GF-D8 (cell line): Measurements from ENCODE around the gene NSD1.
"Not testable (repeated sequence)": the region's sequence is repeated elsewhere in the genome, so short reads cannot be mapped to it uniquely, and the experiment has no call there.

ENCODE experiments used
- DNase-seq: peaks from one replicate; lab custom pipeline; 2025; lab: John Stamatoyannopoulos, UW

The NSD1 gene

GRCh38 chr5:177126771-177127170, 6.8 kb upstream of the NSD1 start:
- DNase-seq: no peak

DNA sequence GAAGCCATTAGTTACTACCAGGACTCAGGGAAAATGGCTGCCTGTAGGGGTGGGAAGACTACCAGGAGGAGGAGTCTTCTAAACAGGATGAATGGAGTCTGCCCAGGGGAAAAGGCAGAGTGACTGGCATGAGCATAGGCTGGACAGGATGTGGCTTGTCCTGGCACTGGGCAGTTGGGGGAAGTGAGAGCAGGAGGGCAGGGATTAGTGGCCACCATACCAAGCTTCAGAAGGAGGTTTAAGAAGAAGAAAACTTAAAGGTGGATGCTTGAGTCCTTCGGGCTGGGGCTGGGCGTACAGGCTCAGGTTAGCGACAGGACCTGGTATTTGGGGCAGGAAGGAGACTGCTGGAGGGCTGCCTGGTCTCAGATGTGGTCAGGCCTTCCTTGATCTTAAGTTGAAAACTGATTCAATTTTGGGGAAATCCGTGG, 5.0 kb upstream of the NSD1 start:
- DNase-seq: no peak

- no peak for DNase-seq
Observed at GRCh38 chr5:177130211-177131018, 3.2 kb upstream of the NSD1 start.

DNA sequence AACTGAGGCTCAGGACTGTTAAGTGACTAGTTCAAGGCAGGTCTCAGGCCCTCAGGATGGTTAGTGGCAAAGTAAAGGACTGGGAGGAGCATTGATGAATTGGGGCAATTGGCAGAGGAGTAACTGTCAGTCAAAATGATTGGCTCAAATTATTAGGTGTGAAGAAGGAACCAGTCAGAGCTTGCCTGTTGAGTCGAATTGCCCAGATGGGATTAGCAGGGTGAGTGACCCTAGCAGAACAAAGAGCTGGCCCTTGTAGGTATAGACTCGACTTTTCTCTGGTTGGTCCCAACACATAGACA, 2.6 kb upstream of the NSD1 start:
- no peak for DNase-seq

DNA sequence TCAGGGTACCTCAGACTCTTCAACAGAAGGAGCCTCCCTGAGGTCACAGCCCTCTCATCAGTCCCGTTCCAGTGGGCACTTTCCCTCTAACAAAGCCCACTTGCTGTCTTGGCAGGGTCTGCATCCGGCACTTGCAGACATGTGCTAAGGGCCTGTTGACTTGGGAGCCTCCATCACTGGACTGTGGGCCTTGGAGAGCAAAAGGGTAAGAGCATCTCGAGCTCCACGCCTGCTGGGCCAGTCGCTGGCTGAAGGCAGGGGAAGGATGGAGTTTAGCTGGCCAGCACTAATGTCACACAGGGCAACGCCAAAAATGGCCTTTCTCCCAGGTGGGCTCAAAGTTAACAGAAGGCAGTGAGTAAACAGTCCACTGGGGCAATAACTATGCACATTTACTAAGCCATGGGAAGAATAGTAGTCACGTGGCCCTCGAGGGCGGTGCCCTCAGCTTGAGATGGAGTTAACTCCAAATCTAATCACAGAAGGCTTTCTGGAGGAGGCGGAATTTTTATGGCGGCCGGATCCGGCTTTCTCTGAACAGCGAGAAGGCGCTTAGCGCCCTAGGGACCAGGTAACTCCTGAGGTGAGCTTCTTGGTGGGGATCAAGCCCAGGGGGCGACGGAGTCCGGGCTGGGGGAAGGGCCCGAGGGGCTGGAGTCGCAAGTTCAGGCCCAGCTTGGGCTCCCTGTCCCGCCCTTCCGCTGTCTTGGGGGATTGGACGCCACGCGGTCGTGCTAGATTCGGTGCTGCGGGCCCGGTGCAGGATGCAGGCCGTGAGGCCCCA, 2.0 kb upstream of the NSD1 start:
- no peak for DNase-seq

DNA sequence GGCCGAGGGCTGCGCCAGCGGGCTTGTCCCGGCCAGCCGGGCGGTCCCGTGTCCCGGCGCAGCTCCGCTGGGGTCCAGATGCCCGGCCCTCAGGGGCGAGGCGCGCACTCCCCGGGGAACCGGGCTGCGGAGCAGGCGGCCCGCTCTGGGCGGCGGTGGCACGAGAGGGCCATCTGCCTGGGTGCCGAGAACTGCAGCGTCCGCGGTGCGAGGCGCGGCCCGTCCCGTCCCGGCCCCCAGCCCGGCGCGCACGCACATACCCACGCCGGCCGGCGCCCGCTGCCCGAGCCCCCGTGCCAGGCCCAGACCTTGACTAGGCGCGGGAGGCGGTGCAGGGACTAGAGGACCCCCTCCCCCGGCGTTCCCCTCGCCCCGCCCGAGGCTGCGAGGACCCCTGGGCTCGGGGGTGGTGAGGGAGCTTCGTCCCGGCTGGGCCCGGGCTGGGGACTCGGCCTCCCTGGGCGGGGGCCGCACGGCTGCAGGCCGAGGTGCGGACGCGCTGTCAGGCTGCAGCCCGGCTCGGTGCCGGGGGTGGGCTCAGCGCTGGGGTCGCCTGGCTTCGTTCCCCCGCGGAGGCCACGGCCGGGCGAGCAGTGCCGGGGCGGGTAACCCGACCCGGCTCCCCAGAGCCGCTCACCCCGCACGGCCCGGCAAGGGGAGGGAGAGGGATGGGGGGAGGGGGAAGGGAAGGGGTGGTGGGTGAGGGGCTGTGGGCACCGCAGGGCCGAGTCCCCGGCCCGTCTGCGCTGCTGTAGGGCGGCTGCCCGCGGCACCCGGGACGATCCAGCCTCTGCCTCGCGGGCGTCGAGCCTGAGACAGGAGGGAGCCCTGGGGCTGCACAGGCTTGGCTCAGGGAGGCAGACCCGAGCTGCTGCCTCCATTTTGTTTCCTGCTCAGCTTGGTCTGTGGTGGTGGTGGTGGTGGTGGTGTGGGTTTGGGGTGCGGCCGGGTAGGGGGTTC, 1.2 kb upstream of the NSD1 start:
- DNase-seq: no peak

GRCh38 chr5:177133853-177134696, 502 bp downstream of the NSD1 start:
- no peak for DNase-seq

- DNase-seq: no peak
Observed at GRCh38 chr5:177134697-177135225, 1.2 kb downstream of the NSD1 start.

DNA sequence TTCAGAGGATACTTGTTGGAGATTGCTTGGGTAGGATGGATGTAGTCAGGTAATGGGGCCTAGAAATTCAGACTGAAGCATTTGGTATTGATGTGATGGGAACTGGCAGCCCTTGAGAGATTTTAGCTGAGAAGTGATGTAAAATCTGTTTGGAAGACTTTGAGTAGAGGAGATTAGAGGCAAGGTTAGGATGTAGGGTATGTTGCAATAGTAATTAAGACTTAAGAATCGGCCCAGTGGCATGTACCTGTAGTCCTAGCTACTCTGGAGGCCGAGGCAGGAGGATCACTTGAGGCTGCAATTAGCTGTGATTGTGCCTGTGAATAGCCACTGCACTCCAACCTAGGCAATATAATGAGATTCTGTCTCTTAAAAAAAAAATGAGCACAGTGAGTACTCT, 6.7 kb downstream of the NSD1 start:
- DNase-seq: no peak

DNA sequence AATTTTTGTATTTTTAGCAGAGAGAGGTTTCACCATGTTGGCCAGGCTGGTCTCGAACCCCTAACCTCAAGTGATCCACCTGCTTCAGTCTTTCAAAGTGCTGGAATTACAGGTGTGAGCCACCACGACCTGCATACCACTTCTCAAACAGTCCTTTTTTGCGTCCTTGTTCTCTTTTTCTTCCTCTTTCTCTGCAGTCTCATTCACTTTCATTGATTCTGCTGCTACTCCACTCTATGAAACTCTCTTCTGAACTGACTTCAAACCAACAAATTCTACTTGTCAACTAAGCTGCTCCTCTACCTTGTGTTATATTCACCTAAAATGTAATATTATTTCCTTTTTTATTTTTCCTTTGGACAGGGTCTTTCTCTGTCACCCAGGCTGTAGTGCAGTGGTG, 7.9 kb downstream of the NSD1 start:
- DNase-seq: no peak

GRCh38 chr5:177142098-177142611, 8.6 kb downstream of the NSD1 start:
- DNase-seq: no peak

- no peak for DNase-seq
Observed at GRCh38 chr5:177142778-177143177, 9.2 kb downstream of the NSD1 start.

DNA sequence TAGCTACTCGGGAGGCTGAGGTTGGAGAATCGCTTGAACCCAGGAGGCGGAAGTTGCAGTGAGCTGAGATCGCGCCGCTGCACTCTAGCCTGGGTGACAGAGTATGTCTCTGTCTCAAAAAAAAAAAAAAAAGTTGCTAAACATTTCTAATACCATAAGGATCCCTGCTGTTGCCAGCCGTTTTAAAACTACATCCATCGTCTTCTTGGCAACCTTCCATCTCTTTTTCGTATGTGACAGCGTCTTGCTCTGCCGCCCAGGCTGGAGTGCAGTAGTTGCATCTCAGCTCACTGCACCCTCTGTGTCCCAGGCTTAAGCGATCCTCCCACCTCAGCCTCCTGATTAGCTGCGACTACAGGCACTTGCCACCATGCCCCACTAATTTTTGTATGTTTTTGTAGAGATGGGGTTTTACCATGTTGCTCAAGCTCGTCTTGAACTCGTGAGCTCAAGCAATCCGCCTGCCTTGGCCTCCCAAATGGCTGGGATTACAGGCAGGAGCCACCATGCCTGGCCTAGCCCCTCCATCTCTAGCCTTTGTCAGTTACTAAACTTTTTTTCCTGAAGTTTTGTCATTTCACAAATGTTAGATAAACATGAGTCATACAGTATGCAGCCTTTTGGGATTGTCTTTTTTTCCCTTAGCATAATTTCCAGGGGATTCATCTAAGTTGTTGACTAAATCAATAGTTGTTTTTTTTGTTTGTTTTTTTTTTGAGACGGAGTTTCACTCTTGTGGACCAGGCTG, 13.5 kb downstream of the NSD1 start:
- no peak for DNase-seq

DNA sequence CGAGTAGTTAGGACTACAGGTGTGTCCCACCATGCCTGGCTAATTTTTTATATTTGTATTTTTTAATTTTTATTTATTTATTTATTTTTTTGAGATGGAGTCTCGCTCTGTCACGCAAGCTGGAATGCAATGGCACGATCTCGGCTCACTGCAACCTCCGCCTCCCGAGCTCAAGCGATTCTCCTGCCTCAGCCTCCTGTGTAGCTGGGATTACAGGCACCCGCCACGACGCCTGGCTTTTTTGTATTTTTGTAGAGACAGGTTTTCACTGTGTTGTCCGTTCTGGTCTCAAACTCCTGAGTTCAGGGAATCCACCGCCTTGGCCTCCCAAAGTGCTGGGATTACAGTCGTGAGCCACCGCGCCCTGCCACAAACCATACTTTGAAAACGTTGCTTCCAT, 16.5 kb downstream of the NSD1 start:
- DNase-seq: not testable (repeated sequence)

GRCh38 chr5:177154003-177154643, 20.6 kb downstream of the NSD1 start:
- no peak for DNase-seq

DNA sequence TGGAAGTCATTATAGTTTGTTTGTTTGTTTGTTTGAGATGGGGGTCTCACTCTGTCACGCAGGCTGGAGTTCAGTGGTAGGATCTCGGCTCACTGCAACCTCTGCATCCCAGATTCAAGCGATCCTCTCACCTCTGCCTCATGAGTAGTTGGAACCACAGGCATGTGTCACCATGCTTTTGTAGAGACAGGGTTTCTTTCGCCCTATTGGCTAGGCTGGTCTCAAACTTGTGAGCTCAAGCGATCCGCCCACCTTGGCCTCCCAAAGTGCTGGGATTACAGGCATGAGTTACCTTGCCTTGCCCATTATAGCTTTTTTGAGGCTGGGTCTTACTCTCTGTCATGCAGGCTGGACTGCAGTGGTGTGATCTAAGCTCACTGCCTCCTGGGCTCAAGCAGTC, 28.8 kb downstream of the NSD1 start:
- no peak for DNase-seq

- no peak for DNase-seq
Observed at GRCh38 chr5:177163500-177163899, 29.9 kb downstream of the NSD1 start.

DNA sequence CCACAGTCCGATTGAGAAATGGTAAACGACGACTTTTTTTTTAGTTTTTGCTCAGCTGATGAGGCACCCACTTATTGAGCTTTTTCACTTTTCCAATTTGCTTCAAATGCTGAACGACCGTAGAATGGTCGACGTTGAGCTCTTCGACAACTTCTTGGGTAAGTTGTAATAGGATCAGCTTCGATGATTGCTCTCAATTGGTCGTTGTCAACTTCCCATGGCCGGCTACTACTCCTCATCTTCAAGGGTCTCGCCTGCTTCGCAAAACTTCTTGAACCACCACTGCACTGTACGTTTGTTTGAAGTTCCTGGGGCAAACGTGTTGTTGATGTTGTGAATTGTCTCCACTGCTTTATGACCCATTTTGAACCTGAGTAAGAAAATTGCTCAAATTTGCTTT, 35.7 kb downstream of the NSD1 start:
- DNase-seq: no peak

- no peak for DNase-seq
Observed at GRCh38 chr5:177171961-177172360, 38.4 kb downstream of the NSD1 start.

GRCh38 chr5:177175336-177175735, 41.8 kb downstream of the NSD1 start:
- DNase-seq: no peak
